H1 (cell line): ENCODE data around the gene CCSAP.

Experiments used
- POLR2A ChIP-seq, 2 experiments: IDR thresholded peaks; 1 replicate in 1 of 2; 2 replicates in 1 of 2; pipeline ENCODE4 v1.6.1; 2011; ENCODE audit warnings: low read depth in 2 of 2, low read length in 2 of 2, mild to moderate bottlenecking in 2 of 2; ENCODE audit errors: control extremely low read depth in 1 of 2
- RBBP5 ChIP-seq: IDR thresholded peaks from 2 replicates; pipeline ENCODE4 v1.7.1; 2012; ENCODE audit warnings: low read depth, mild to moderate bottlenecking, inconsistent platforms, low read length, moderate library complexity, borderline replicate concordance
- TF ChIP-seq, protein P1 (sequence below), 3 experiments: IDR thresholded peaks; 1 replicate in 2 of 3; 2 replicates in 1 of 3; pipeline versions ENCODE4 v1.5.1 to v1.6.1; 2011; ENCODE audit warnings: low read length in 3 of 3, mild to moderate bottlenecking in 3 of 3, inconsistent platforms in 2 of 3, low read depth in 1 of 3, moderate library complexity in 1 of 3; ENCODE audit not compliant: insufficient read depth in 1 of 3; ENCODE audit errors: control extremely low read depth in 1 of 3

GRCh38 chr1:229339520-229339919, 3.3 kb downstream of the CCSAP start:
- TF ChIP-seq, protein P1, sequence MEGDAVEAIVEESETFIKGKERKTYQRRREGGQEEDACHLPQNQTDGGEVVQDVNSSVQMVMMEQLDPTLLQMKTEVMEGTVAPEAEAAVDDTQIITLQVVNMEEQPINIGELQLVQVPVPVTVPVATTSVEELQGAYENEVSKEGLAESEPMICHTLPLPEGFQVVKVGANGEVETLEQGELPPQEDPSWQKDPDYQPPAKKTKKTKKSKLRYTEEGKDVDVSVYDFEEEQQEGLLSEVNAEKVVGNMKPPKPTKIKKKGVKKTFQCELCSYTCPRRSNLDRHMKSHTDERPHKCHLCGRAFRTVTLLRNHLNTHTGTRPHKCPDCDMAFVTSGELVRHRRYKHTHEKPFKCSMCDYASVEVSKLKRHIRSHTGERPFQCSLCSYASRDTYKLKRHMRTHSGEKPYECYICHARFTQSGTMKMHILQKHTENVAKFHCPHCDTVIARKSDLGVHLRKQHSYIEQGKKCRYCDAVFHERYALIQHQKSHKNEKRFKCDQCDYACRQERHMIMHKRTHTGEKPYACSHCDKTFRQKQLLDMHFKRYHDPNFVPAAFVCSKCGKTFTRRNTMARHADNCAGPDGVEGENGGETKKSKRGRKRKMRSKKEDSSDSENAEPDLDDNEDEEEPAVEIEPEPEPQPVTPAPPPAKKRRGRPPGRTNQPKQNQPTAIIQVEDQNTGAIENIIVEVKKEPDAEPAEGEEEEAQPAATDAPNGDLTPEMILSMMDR (IDR thresholded peaks at IDR 0.05; ENCODE audit: control extremely low read depth in 1 of 3, insufficient read depth in 1 of 3, low read depth in 1 of 3, low read length in 3 of 3) = no peak
- no peak for TF ChIP-seq POLR2A (IDR thresholded peaks at IDR 0.05; ENCODE audit: control extremely low read depth in 1 of 2, low read depth in 2 of 2, low read length in 2 of 2)
- TF ChIP-seq RBBP5 = no peak
